Uterus (tissue), 4 donors: ENCODE results near the gene MS4A4E. TPM values are rescaled to one million over a fixed set of nuclear protein-coding genes. Genes with fewer than 3 reads are reported as not detected.

ENCODE experiments used
- DNase-seq, 2 donors: peaks; one replicate each; pipeline ENCODE4 v3.0.0-alpha.2; 2019 to 2020
- H3K27ac ChIP-seq, 2 donors: fragments of 200-600 bp; sonication (generic); 1 replicate in 1 of 2; 2 replicates in 1 of 2; pipeline ENCODE4 v1.5.1; 2016 to 2018
- H3K27me3 ChIP-seq, 2 donors: fragments of 200-600 bp; sonication (generic); one replicate each; pipeline ENCODE4 v1.5.1; 2018 to 2019; ENCODE audit warnings: control low read depth in 1 of 2
- H3K36me3 ChIP-seq, 2 donors: fragments of 200-600 bp; sonication (generic); one replicate each; pipeline ENCODE4 v1.5.1; 2019; ENCODE audit warnings: control low read depth in 1 of 2
- H3K4me1 ChIP-seq, 2 donors: fragments of 200-600 bp; sonication (generic); one replicate each; pipeline ENCODE4 v1.5.1; 2018 to 2019; ENCODE audit warnings: control low read depth in 1 of 2
- H3K4me3 ChIP-seq, 2 donors: fragments of 200-600 bp; sonication (generic); 1 replicate in 1 of 2; 2 replicates in 1 of 2; pipeline ENCODE4 v1.5.1; 2018 to 2019; ENCODE audit warnings: mild to moderate bottlenecking in 1 of 2
- H3K9me3 ChIP-seq, 2 donors: fragments of 200-600 bp; sonication (generic); one replicate each; pipeline ENCODE4 v1.5.1; 2019; ENCODE audit warnings: control low read depth in 1 of 2
- CTCF ChIP-seq, 4 experiments: fragments of 200-600 bp in 2 of 4; fragments of 450-650 bp in 2 of 4; sonication (generic) in 2 of 4; IDR thresholded peaks; one replicate each; pipeline ENCODE4 v1.5.1; 2016 to 2019; ENCODE audit warnings: antibody characterized with exemption in 4 of 4, mild to moderate bottlenecking in 2 of 4, moderate library complexity in 1 of 4
- POLR2A ChIP-seq, 2 donors: fragments of 450-650 bp; IDR thresholded peaks; one replicate each; pipeline ENCODE4 v1.6.1; 2016; ENCODE audit warnings: antibody characterized with exemption in 2 of 2, mild to moderate bottlenecking in 1 of 2, moderate library complexity in 1 of 2
- intact Hi-C: fragments of 100-400 bp; cut with DNase I; formaldehyde crosslinking; loops from one replicate; pipeline ENCODE4 v1.15.1; 2023; ENCODE audit warnings: low total_unique reads
- total RNA-seq, 4 donors: library from RNA; depleted of rRNA in 3 of 4; stranded (reverse); fragments of >200 nt in 3 of 4; gene quantifications; one replicate each; pipeline versions ENCODE4 v1.1.0 to v1.2.4, GENCODE V29; 2014 to 2023
- donor health status: DM: yes; HTN: yes; CAD: no.

Gene MS4A4E
- total RNA-seq, 4 donors from 2014 or later = 1.8 to 2.5 TPM; not detected in 2

- Histone ChIP-seq H3K27me3 (no peaks in the 10 kb centered on the region), H3K9me3 (no peaks in the 10 kb centered on the region), H3K4me3 (no peak overlapping the region), H3K27ac (no peak overlapping the region), H3K4me1 (no peaks in the 10 kb centered on the region), H3K36me3 (no peaks in the 10 kb centered on the region)
- TF ChIP-seq CTCF (IDR thresholded peaks at IDR 0.05) (no peak), POLR2A (IDR thresholded peaks at IDR 0.05) (no peak)
- DNase-seq = no peak
- intact Hi-C loops = no loop called here
Observed at GRCh38 chr11:60222141-60222540, 20.8 kb downstream of the MS4A4E start.

- H3K36me3 ChIP-seq = no peaks in the 10 kb centered on the region
- H3K4me3 ChIP-seq = no peak overlapping the region
- TF ChIP-seq POLR2A (IDR thresholded peaks at IDR 0.05) (no peak), CTCF (IDR thresholded peaks at IDR 0.05) (no peak)
- no peaks in the 10 kb centered on the region for H3K9me3 ChIP-seq
- intact Hi-C loops = no loop called here
- no peak for DNase-seq
- no peak overlapping the region for H3K27ac ChIP-seq
- H3K4me1 ChIP-seq = no peaks in the 10 kb centered on the region
- H3K27me3 ChIP-seq = no peaks in the 10 kb centered on the region
Observed at GRCh38 chr11:60221692-60222091, 21.2 kb downstream of the MS4A4E start.

GRCh38 chr11:60221181-60221580 is 21.8 kb downstream of the MS4A4E start:
- Histone ChIP-seq H3K4me3 (no peak overlapping the region), H3K27ac (no peak overlapping the region), H3K4me1 (no peaks in the 10 kb centered on the region), H3K27me3 (no peaks in the 10 kb centered on the region), H3K36me3 (no peaks in the 10 kb centered on the region), H3K9me3 (no peaks in the 10 kb centered on the region)
- intact Hi-C loops = no loop called here
- TF ChIP-seq CTCF (IDR thresholded peaks at IDR 0.05) (no peak), POLR2A (IDR thresholded peaks at IDR 0.05) (no peak)
- no peak for DNase-seq

GRCh38 chr11:60214386-60214785 is 28.6 kb downstream of the MS4A4E start:
- Histone ChIP-seq H3K4me3 (no peak overlapping the region), H3K27ac (no peak overlapping the region), H3K36me3 (no peaks in the 10 kb centered on the region), H3K4me1 (no peaks in the 10 kb centered on the region), H3K9me3 (no peaks in the 10 kb centered on the region), H3K27me3 (no peaks in the 10 kb centered on the region)
- intact Hi-C loops = no loop called here
- DNase-seq = no peak
- TF ChIP-seq CTCF (IDR thresholded peaks at IDR 0.05) (no peak), POLR2A (IDR thresholded peaks at IDR 0.05) (no peak)

GRCh38 chr11:60211206-60211605 is 31.7 kb downstream of the MS4A4E start:
- intact Hi-C loops = no loop called here
- Histone ChIP-seq H3K27me3 (no peaks in the 10 kb centered on the region), H3K9me3 (no peaks in the 10 kb centered on the region), H3K4me3 (no peak overlapping the region), H3K27ac (no peak overlapping the region), H3K4me1 (no peaks in the 10 kb centered on the region), H3K36me3 (no peaks in the 10 kb centered on the region)
- no peak for DNase-seq
- TF ChIP-seq CTCF (IDR thresholded peaks at IDR 0.05) (no peak), POLR2A (IDR thresholded peaks at IDR 0.05) (no peak)
